ENCODE results near the gene DYSF. TPM values are rescaled to one million over a fixed set of nuclear protein-coding genes. Genes with fewer than 3 reads are reported as not detected.
A peak's percentile ranks its signal among the peaks of the same experiment; 100 is the strongest.

Gene DYSF
- total RNA-seq, 1 experiment from 2014 or later, result 0.89 TPM

- TF ChIP-seq EGR1 (IDR thresholded peaks at IDR 0.05; ENCODE audit: low read depth) (no peak), RAD21 (IDR thresholded peaks at IDR 0.05; ENCODE audit: low read depth) (peak; percentile 99), CTCF (IDR thresholded peaks at IDR 0.05 in 2 of 3, conservative IDR thresholded peaks at IDR 0.05 in 1 of 3; ENCODE audit: borderline replicate concordance in 1 of 3, insufficient read depth in 1 of 3, low read depth in 2 of 3, low read length in 2 of 3) (peak; percentile 92 to 96 (median 96))
- ATAC-seq, result peak; percentile 95
- no peaks in the 10 kb centered on the region for H3K36me3 ChIP-seq (ENCODE audit: control insufficient read depth in 1 of 2, insufficient read depth in 2 of 2, low read length in 2 of 2)
- no peaks in the 10 kb centered on the region for H3K27me3 ChIP-seq (ENCODE audit: insufficient read depth, low read length)
- H3K9me3 ChIP-seq (ENCODE audit: control insufficient read depth in 1 of 2, insufficient read depth in 1 of 2, low read depth in 1 of 2, low read length in 2 of 2), result no peaks in the 10 kb centered on the region
- H3K9me2 ChIP-seq (ENCODE audit: insufficient read depth), result no peaks in the 10 kb centered on the region
- no peaks in the 10 kb centered on the region for H4K20me1 ChIP-seq (ENCODE audit: insufficient read depth)
- H3K4me2 ChIP-seq (ENCODE audit: low read length), result no peak overlapping the region
- H3K4me1 ChIP-seq (ENCODE audit: control insufficient read depth in 1 of 2, insufficient read depth in 2 of 2, low read length in 2 of 2), result no peaks in the 10 kb centered on the region
- peak; percentile 33 for DNase-seq (ENCODE audit: low read depth, low spot score)
- H3K79me2 ChIP-seq (ENCODE audit: insufficient read depth, low read length), result no peaks in the 10 kb centered on the region
- H2AFZ ChIP-seq (ENCODE audit: low read depth, low read length, poor library complexity, severe bottlenecking), result peak overlapping the region; percentile 56
- H3K9ac ChIP-seq (ENCODE audit: low read length), result no peak overlapping the region
- POLR2A ChIA-PET, result interaction anchor here (0.8 to 2.2 kb wide), 3 partner anchors 48 to 286 kb away, joined by 3 to 8 read pairs (median 4); no protein-coding TSS in a partner anchor
- RAD21 ChIA-PET (ENCODE audit: low non-redundant PET in 1 of 2, low total read pairs in 2 of 2, uncharacterized antibody in 2 of 2, unreplicated experiment in 2 of 2), result interaction anchor here (0.7 to 1.8 kb wide), 7 partner anchors 16 to 211 kb away, joined by 3 to 23 read pairs (median 5); no protein-coding TSS in a partner anchor
- no peak overlapping the region for H3K27ac ChIP-seq (ENCODE audit: low read depth, low read length)
- H3K4me3 ChIP-seq (replicated peaks in 1 of 2; ENCODE audit: low read depth in 1 of 2, low read length in 2 of 2), result no peak overlapping the region
- CTCF ChIA-PET, result interaction anchor here (0.7 to 4.0 kb wide), 12 partner anchors 12 to 410 kb away, joined by 3 to 147 read pairs (median 4); partner anchors contain the start of gene ZNF638
- no TSS peak for BruUV-seq (replicated peaks)
- intact Hi-C loops (cut with micrococcal nuclease), result loop anchor here (1.0 kb wide), 4 partner anchors 49 to 353 kb away; no protein-coding TSS in a partner anchor
Measured at GRCh38 chr2:71510196-71510807, 56.9 kb downstream of the DYSF start.

GRCh38 chr2:71510938-71511337, 57.6 kb downstream of the DYSF start:
- H4K20me1 ChIP-seq (ENCODE audit: insufficient read depth), result no peaks in the 10 kb centered on the region
- ATAC-seq, result no peak
- H3K36me3 ChIP-seq (ENCODE audit: control insufficient read depth in 1 of 2, insufficient read depth in 2 of 2, low read length in 2 of 2), result no peaks in the 10 kb centered on the region
- H3K4me2 ChIP-seq (ENCODE audit: low read length), result no peak overlapping the region
- BruUV-seq (replicated peaks), result no TSS peak
- ChIA-PET CTCF (interaction anchor here (0.8 to 4.0 kb wide), 11 partner anchors 13 to 410 kb away, joined by 3 to 147 read pairs (median 5); partner anchors contain the start of gene ZNF638), POLR2A (interaction anchor here (1.4 to 2.2 kb wide), 2 partner anchors 211 to 286 kb away, joined by 4 to 8 read pairs; no protein-coding TSS in a partner anchor), RAD21 (ENCODE audit: low non-redundant PET in 1 of 2, low total read pairs in 2 of 2, uncharacterized antibody in 2 of 2, unreplicated experiment in 2 of 2) (interaction anchor here (0.7 to 1.8 kb wide), 5 partner anchors 20 to 212 kb away, joined by 3 to 23 read pairs (median 9); no protein-coding TSS in a partner anchor)
- H3K9me3 ChIP-seq (ENCODE audit: control insufficient read depth in 1 of 2, insufficient read depth in 1 of 2, low read depth in 1 of 2, low read length in 2 of 2), result no peaks in the 10 kb centered on the region
- no peaks in the 10 kb centered on the region; the same call in 1 of the 2 replicates for H3K27me3 ChIP-seq (ENCODE audit: insufficient read depth, low read length)
- no peak overlapping the region for H3K27ac ChIP-seq (ENCODE audit: low read depth, low read length)
- no peaks in the 10 kb centered on the region for H3K9me2 ChIP-seq (ENCODE audit: insufficient read depth)
- no peaks in the 10 kb centered on the region for H3K4me1 ChIP-seq (ENCODE audit: control insufficient read depth in 1 of 2, insufficient read depth in 2 of 2, low read length in 2 of 2)
- H2AFZ ChIP-seq (ENCODE audit: low read depth, low read length, poor library complexity, severe bottlenecking), result no peak overlapping the region
- H3K79me2 ChIP-seq (ENCODE audit: insufficient read depth, low read length), result no peaks in the 10 kb centered on the region
- no peak overlapping the region for H3K4me3 ChIP-seq (replicated peaks in 1 of 2; ENCODE audit: low read depth in 1 of 2, low read length in 2 of 2)
- intact Hi-C loops (cut with micrococcal nuclease), result loop anchor here (1.0 kb wide), 4 partner anchors 50 to 354 kb away; no protein-coding TSS in a partner anchor
- no peak overlapping the region for H3K9ac ChIP-seq (ENCODE audit: low read length)
- DNase-seq (ENCODE audit: low read depth, low spot score), result no peak
- TF ChIP-seq POLR2AphosphoS5 (IDR thresholded peaks at IDR 0.05; ENCODE audit: low read depth, low read length), result no peak
- TF ChIP-seq ZFX (IDR thresholded peaks at IDR 0.05), result no peak
- TF ChIP-seq FOSL1 (IDR thresholded peaks at IDR 0.05; ENCODE audit: low read depth), result no peak
- no peak for TF ChIP-seq EZH2phosphoT487 (IDR thresholded peaks at IDR 0.05; ENCODE audit: borderline replicate concordance)
- no peak for TF ChIP-seq TCF7L2 (IDR thresholded peaks at IDR 0.05; ENCODE audit: borderline replicate concordance, extremely low read depth, insufficient read depth, insufficient read length)
- no peak for TF ChIP-seq SP1 (IDR thresholded peaks at IDR 0.05; ENCODE audit: low read depth)
- no peak for TF ChIP-seq SRF (IDR thresholded peaks at IDR 0.05; ENCODE audit: low read depth)
- TF ChIP-seq ZNF274 (IDR thresholded peaks at IDR 0.05; ENCODE audit: low read depth, low read length), result no peak
- TF ChIP-seq, protein P1, sequence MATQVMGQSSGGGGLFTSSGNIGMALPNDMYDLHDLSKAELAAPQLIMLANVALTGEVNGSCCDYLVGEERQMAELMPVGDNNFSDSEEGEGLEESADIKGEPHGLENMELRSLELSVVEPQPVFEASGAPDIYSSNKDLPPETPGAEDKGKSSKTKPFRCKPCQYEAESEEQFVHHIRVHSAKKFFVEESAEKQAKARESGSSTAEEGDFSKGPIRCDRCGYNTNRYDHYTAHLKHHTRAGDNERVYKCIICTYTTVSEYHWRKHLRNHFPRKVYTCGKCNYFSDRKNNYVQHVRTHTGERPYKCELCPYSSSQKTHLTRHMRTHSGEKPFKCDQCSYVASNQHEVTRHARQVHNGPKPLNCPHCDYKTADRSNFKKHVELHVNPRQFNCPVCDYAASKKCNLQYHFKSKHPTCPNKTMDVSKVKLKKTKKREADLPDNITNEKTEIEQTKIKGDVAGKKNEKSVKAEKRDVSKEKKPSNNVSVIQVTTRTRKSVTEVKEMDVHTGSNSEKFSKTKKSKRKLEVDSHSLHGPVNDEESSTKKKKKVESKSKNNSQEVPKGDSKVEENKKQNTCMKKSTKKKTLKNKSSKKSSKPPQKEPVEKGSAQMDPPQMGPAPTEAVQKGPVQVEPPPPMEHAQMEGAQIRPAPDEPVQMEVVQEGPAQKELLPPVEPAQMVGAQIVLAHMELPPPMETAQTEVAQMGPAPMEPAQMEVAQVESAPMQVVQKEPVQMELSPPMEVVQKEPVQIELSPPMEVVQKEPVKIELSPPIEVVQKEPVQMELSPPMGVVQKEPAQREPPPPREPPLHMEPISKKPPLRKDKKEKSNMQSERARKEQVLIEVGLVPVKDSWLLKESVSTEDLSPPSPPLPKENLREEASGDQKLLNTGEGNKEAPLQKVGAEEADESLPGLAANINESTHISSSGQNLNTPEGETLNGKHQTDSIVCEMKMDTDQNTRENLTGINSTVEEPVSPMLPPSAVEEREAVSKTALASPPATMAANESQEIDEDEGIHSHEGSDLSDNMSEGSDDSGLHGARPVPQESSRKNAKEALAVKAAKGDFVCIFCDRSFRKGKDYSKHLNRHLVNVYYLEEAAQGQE (IDR thresholded peaks at IDR 0.05; ENCODE audit: low read depth), result no peak
- TF ChIP-seq EZH2 (IDR thresholded peaks at IDR 0.05), result no peak
- TF ChIP-seq YY1 (IDR thresholded peaks at IDR 0.05; ENCODE audit: extremely low read depth, insufficient replicate concordance, low read depth, low read length), result no peak
